Esophagus squamous epithelium (tissue), 4 donors: ENCODE results near the gene SKAP1.

Source experiments
- POLR2A ChIP-seq, 4 donors: fragments of 450-650 bp; IDR thresholded peaks; one replicate each; pipeline ENCODE4 v1.6.1; 2017; ENCODE audit warnings: antibody characterized with exemption in 4 of 4, mild to moderate bottlenecking in 4 of 4, moderate library complexity in 3 of 4
- TF ChIP-seq, protein P1 (sequence below), 6 experiments: fragments of 450-650 bp in 4 of 6; fragments of 200-600 bp in 2 of 6; sonication (generic) in 2 of 6; IDR thresholded peaks; one replicate each; pipeline ENCODE4 v1.5.1; 2016 to 2019; ENCODE audit warnings: antibody characterized with exemption in 6 of 6, mild to moderate bottlenecking in 4 of 6, moderate library complexity in 4 of 6

- TF ChIP-seq, protein P1, sequence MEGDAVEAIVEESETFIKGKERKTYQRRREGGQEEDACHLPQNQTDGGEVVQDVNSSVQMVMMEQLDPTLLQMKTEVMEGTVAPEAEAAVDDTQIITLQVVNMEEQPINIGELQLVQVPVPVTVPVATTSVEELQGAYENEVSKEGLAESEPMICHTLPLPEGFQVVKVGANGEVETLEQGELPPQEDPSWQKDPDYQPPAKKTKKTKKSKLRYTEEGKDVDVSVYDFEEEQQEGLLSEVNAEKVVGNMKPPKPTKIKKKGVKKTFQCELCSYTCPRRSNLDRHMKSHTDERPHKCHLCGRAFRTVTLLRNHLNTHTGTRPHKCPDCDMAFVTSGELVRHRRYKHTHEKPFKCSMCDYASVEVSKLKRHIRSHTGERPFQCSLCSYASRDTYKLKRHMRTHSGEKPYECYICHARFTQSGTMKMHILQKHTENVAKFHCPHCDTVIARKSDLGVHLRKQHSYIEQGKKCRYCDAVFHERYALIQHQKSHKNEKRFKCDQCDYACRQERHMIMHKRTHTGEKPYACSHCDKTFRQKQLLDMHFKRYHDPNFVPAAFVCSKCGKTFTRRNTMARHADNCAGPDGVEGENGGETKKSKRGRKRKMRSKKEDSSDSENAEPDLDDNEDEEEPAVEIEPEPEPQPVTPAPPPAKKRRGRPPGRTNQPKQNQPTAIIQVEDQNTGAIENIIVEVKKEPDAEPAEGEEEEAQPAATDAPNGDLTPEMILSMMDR (IDR thresholded peaks at IDR 0.05) = no peak
- TF ChIP-seq POLR2A (IDR thresholded peaks at IDR 0.05) = no peak
Measured at GRCh38 chr17:48468299-48468698, 38.3 kb upstream of the SKAP1 start.
